ENCODE measurements around the gene BOLA3. TPM values are rescaled to one million over a fixed set of nuclear protein-coding genes. Genes with fewer than 3 reads are reported as not detected.
A peak's percentile ranks its signal among the peaks of the same experiment; 100 is the strongest.
"Not testable (repeated sequence)": the region's sequence is repeated elsewhere in the genome, so short reads cannot be mapped to it uniquely, and the experiment has no call there.

Gene BOLA3
- total and polyA plus RNA-seq, 4 donors = 9.5 to 35.2 (median 27.1) TPM

- H3K4me3 ChIP-seq (ENCODE audit: low read depth in 1 of 3, low read length in 3 of 3) = no peak overlapping the region
- WGBS = 76% methylated on average over 6 of the region's 6 CpGs
- H3K9ac ChIP-seq (ENCODE audit: low read depth in 1 of 2, low read length in 2 of 2) = no peak overlapping the region
- H3K4me1 ChIP-seq (ENCODE audit: control insufficient read depth in 4 of 4, insufficient read depth in 4 of 4, low read length in 3 of 4) = no peaks in the 10 kb centered on the region
- DNase-seq (ENCODE audit: low spot score) = no peak
- no peaks in the 10 kb centered on the region for H3K27me3 ChIP-seq (ENCODE audit: control insufficient read depth in 4 of 4, insufficient read depth in 4 of 4, low read length in 3 of 4)
- H3K27ac ChIP-seq (ENCODE audit: low read depth in 1 of 2, low read length in 2 of 2) = no peak overlapping the region
- no peaks in the 10 kb centered on the region for H3K9me3 ChIP-seq (ENCODE audit: control insufficient read depth in 4 of 4, low read length in 3 of 4)
- H3K36me3 ChIP-seq (ENCODE audit: control insufficient read depth in 4 of 4, insufficient read depth in 3 of 4, low read depth in 1 of 4, low read length in 3 of 4) = no peaks in the 10 kb centered on the region
- TF ChIP-seq YY1 (IDR thresholded peaks at IDR 0.05) = no peak
- no peak for TF ChIP-seq RXRA (IDR thresholded peaks at IDR 0.05)
- no peak for TF ChIP-seq TAF1 (conservative IDR thresholded peaks at IDR 0.05)
- TF ChIP-seq NR2F2 (IDR thresholded peaks at IDR 0.05) = no peak
- TF ChIP-seq SP1 (IDR thresholded peaks at IDR 0.05) = no peak
- TF ChIP-seq HNF4A (conservative IDR thresholded peaks at IDR 0.05) = no peak
- TF ChIP-seq FOXA1 (IDR thresholded peaks at IDR 0.05) = no peak
- no peak for TF ChIP-seq CTCF (IDR thresholded peaks at IDR 0.05; ENCODE audit: low read depth, low read length, missing input control)
- TF ChIP-seq JUND (IDR thresholded peaks at IDR 0.05) = no peak
- no peak for TF ChIP-seq HNF4G (IDR thresholded peaks at IDR 0.05)
Observed at GRCh38 chr2:74188018-74188601, 40.4 kb upstream of the BOLA3 start.

- H3K27ac ChIP-seq (ENCODE audit: low read depth in 1 of 2, low read length in 2 of 2) = not testable (repeated sequence)
Observed at GRCh38 chr2:74186706-74187105, 39.0 kb upstream of the BOLA3 start.

GRCh38 chr2:74186038-74186437 lies 38.3 kb upstream of the BOLA3 start:
- no peaks in the 10 kb centered on the region for H3K27me3 ChIP-seq (ENCODE audit: control insufficient read depth in 4 of 4, insufficient read depth in 4 of 4, low read length in 3 of 4)
- H3K9me3 ChIP-seq (ENCODE audit: control insufficient read depth in 4 of 4, low read length in 3 of 4) = no peaks in the 10 kb centered on the region
- 80% methylated on average over 9 of the region's 9 CpGs for WGBS
- no peak overlapping the region for H3K9ac ChIP-seq (ENCODE audit: low read depth in 1 of 2, low read length in 2 of 2)
- H3K36me3 ChIP-seq (ENCODE audit: control insufficient read depth in 4 of 4, insufficient read depth in 3 of 4, low read depth in 1 of 4, low read length in 3 of 4) = no peaks in the 10 kb centered on the region
- no peak for TF ChIP-seq ATF3 (IDR thresholded peaks at IDR 0.05)
- no peak for TF ChIP-seq RXRA (IDR thresholded peaks at IDR 0.05)
- no peak for TF ChIP-seq FOXA1 (IDR thresholded peaks at IDR 0.05)
- TF ChIP-seq FOXA2 (IDR thresholded peaks at IDR 0.05) = no peak
- TF ChIP-seq SP1 (IDR thresholded peaks at IDR 0.05) = no peak
- TF ChIP-seq MAX (IDR thresholded peaks at IDR 0.05) = no peak
- TF ChIP-seq RAD21 (IDR thresholded peaks at IDR 0.05) = no peak
- no peak for DNase-seq (ENCODE audit: low spot score)
- peak overlapping the region; percentile 2 to 25 for H3K27ac ChIP-seq (ENCODE audit: low read depth in 1 of 2, low read length in 2 of 2)
- H3K4me1 ChIP-seq (ENCODE audit: control insufficient read depth in 4 of 4, insufficient read depth in 4 of 4, low read length in 3 of 4) = no peaks in the 10 kb centered on the region
- H3K4me3 ChIP-seq (ENCODE audit: low read depth in 1 of 3, low read length in 3 of 3) = no peak overlapping the region

More at GRCh38 chr2:74186706-74187105, 39.0 kb upstream of the BOLA3 start:
- H3K4me3 ChIP-seq (ENCODE audit: low read depth in 1 of 3, low read length in 3 of 3); H3K4me1 ChIP-seq (ENCODE audit: control insufficient read depth in 4 of 4, insufficient read depth in 4 of 4, low read length in 3 of 4); H3K9me3 ChIP-seq (ENCODE audit: control insufficient read depth in 4 of 4, low read length in 3 of 4); H3K27me3 ChIP-seq (ENCODE audit: control insufficient read depth in 4 of 4, insufficient read depth in 4 of 4, low read length in 3 of 4); H3K9ac ChIP-seq (ENCODE audit: low read depth in 1 of 2, low read length in 2 of 2); DNase-seq (ENCODE audit: low spot score); H3K36me3 ChIP-seq (ENCODE audit: control insufficient read depth in 4 of 4, insufficient read depth in 3 of 4, low read depth in 1 of 4, low read length in 3 of 4): not testable (repeated sequence)
- WGBS = 96% methylated on average over 15 of the region's 15 CpGs

Data from liver (tissue), 9 donors.